Adipocyte (in vitro differentiated cells): ENCODE results near the gene ZNF521.
A peak's percentile ranks its signal among the peaks of the same experiment; 100 is the strongest.

Experiments
- DNase-seq: peaks from one replicate; pipeline ENCODE4 v3.0.0-alpha.2; 2015; ENCODE audit warnings: low read depth
- H3K27me3 ChIP-seq: replicated peaks from 2 replicates; pipeline ENCODE4 v1.7.0; 2013; ENCODE audit warnings: mild to moderate bottlenecking, low read length, moderate library complexity; ENCODE audit not compliant: control insufficient read depth, insufficient read depth
- H3K36me3 ChIP-seq: 2 replicates; pipeline ENCODE4 v1.7.0; 2013; ENCODE audit warnings: low read length, mild to moderate bottlenecking, moderate library complexity; ENCODE audit not compliant: control insufficient read depth, insufficient read depth, severe bottlenecking
- H3K4me1 ChIP-seq: 2 replicates; pipeline ENCODE4 v1.7.0; 2013; ENCODE audit warnings: mild to moderate bottlenecking, low read length, moderate library complexity; ENCODE audit not compliant: control insufficient read depth, insufficient read depth
- H3K4me3 ChIP-seq: 2 replicates; pipeline ENCODE4 v1.7.0; 2013; ENCODE audit warnings: mild to moderate bottlenecking, low read length, moderate library complexity
- H3K9ac ChIP-seq: 2 replicates; pipeline ENCODE4 v1.7.0; 2013; ENCODE audit warnings: mild to moderate bottlenecking, low read length, moderate library complexity
- H3K9me3 ChIP-seq: 2 replicates; pipeline ENCODE4 v1.7.0; 2013; ENCODE audit warnings: mild to moderate bottlenecking, low read length, moderate library complexity; ENCODE audit not compliant: control insufficient read depth

The ZNF521 gene

GRCh38 chr18:25334588-25334987 is 17.4 kb downstream of the ZNF521 start:
- DNase-seq, result no peak
- no peak overlapping the region for H3K4me3 ChIP-seq
- H3K36me3 ChIP-seq, result no peaks in the 10 kb centered on the region
- H3K9ac ChIP-seq, result no peak overlapping the region
- peaks cover 18% of the 10 kb centered on the region for H3K4me1 ChIP-seq
- no peaks in the 10 kb centered on the region for H3K9me3 ChIP-seq
- H3K27me3 ChIP-seq, result no peaks in the 10 kb centered on the region

GRCh38 chr18:25332002-25332401 is 20.0 kb downstream of the ZNF521 start:
- H3K27me3 ChIP-seq, result no peaks in the 10 kb centered on the region
- peak overlapping the region; percentile 37 for H3K9ac ChIP-seq
- H3K36me3 ChIP-seq, result no peaks in the 10 kb centered on the region
- no peaks in the 10 kb centered on the region for H3K9me3 ChIP-seq
- peak overlapping the region; percentile 61 for H3K4me3 ChIP-seq
- H3K4me1 ChIP-seq, result peaks cover 31% of the 10 kb centered on the region
- peak; percentile 24 for DNase-seq

- H3K36me3 ChIP-seq, result no peaks in the 10 kb centered on the region
- peaks cover 44% of the 10 kb centered on the region for H3K4me1 ChIP-seq
- no peak overlapping the region for H3K4me3 ChIP-seq
- H3K27me3 ChIP-seq, result no peaks in the 10 kb centered on the region
- H3K9ac ChIP-seq, result no peak overlapping the region
- no peaks in the 10 kb centered on the region for H3K9me3 ChIP-seq
- DNase-seq, result no peak
Measured at GRCh38 chr18:25329783-25330182, 22.2 kb downstream of the ZNF521 start.

- H3K4me3 ChIP-seq, result peak overlapping the region; percentile 66
- no peak for DNase-seq
- no peaks in the 10 kb centered on the region for H3K36me3 ChIP-seq
- no peaks in the 10 kb centered on the region for H3K9me3 ChIP-seq
- peaks cover 53% of the 10 kb centered on the region for H3K4me1 ChIP-seq
- peak overlapping the region; percentile 6 for H3K9ac ChIP-seq
- H3K27me3 ChIP-seq, result no peaks in the 10 kb centered on the region
Measured at GRCh38 chr18:25327584-25327983, 24.4 kb downstream of the ZNF521 start.

- peak overlapping the region; percentile 66 for H3K4me3 ChIP-seq
Measured at GRCh38 chr18:25326361-25326952, 25.5 kb downstream of the ZNF521 start.

GRCh38 chr18:25322806-25323205 is 29.2 kb downstream of the ZNF521 start:
- Histone ChIP-seq H3K4me3 (no peak overlapping the region), H3K4me1 (peaks cover 30% of the 10 kb centered on the region), H3K27me3 (no peaks in the 10 kb centered on the region), H3K9me3 (no peaks in the 10 kb centered on the region), H3K36me3 (peaks cover 6% of the 10 kb centered on the region), H3K9ac (no peak overlapping the region)
- DNase-seq, result no peak

More at GRCh38 chr18:25326361-25326952, 25.5 kb downstream of the ZNF521 start:
- DNase-seq, result peak; percentile 20
- Histone ChIP-seq H3K9ac (no peak overlapping the region), H3K4me1 (peaks cover 45% of the 10 kb centered on the region), H3K27me3 (no peaks in the 10 kb centered on the region), H3K9me3 (no peaks in the 10 kb centered on the region), H3K36me3 (no peaks in the 10 kb centered on the region)

GRCh38 chr18:25316381-25317018 is 35.5 kb downstream of the ZNF521 start:
- Histone ChIP-seq H3K9me3 (no peaks in the 10 kb centered on the region), H3K36me3 (peaks cover 6% of the 10 kb centered on the region), H3K9ac (no peak overlapping the region), H3K4me1 (peaks cover 12% of the 10 kb centered on the region), H3K27me3 (no peaks in the 10 kb centered on the region), H3K4me3 (no peak overlapping the region)
- DNase-seq, result no peak

- DNase-seq, result no peak
- H3K4me3 ChIP-seq, result no peak overlapping the region
- peak overlapping the region; percentile 33 for H3K9ac ChIP-seq
- H3K27me3 ChIP-seq, result no peaks in the 10 kb centered on the region
- H3K36me3 ChIP-seq, result no peaks in the 10 kb centered on the region
- H3K4me1 ChIP-seq, result peaks cover 16% of the 10 kb centered on the region
- H3K9me3 ChIP-seq, result no peaks in the 10 kb centered on the region
Measured at GRCh38 chr18:25314838-25315190, 37.2 kb downstream of the ZNF521 start.

GRCh38 chr18:25314151-25314837 is 37.7 kb downstream of the ZNF521 start:
- H3K9me3 ChIP-seq, result no peaks in the 10 kb centered on the region
- peaks cover 16% of the 10 kb centered on the region for H3K4me1 ChIP-seq
- peak overlapping the region; percentile 33 for H3K9ac ChIP-seq
- H3K4me3 ChIP-seq, result peak overlapping the region; percentile 24
- DNase-seq, result no peak
- H3K27me3 ChIP-seq, result no peaks in the 10 kb centered on the region
- H3K36me3 ChIP-seq, result no peaks in the 10 kb centered on the region

GRCh38 chr18:25313268-25313667 is 38.7 kb downstream of the ZNF521 start:
- DNase-seq, result no peak
- no peaks in the 10 kb centered on the region for H3K36me3 ChIP-seq
- peaks cover 16% of the 10 kb centered on the region for H3K4me1 ChIP-seq

GRCh38 chr18:25310045-25310444 is 41.9 kb downstream of the ZNF521 start:
- no peak for DNase-seq
- Histone ChIP-seq H3K9ac (no peak overlapping the region), H3K9me3 (no peaks in the 10 kb centered on the region), H3K27me3 (no peaks in the 10 kb centered on the region), H3K36me3 (no peaks in the 10 kb centered on the region), H3K4me3 (no peak overlapping the region), H3K4me1 (peaks cover 26% of the 10 kb centered on the region)

More at GRCh38 chr18:25313268-25313667, 38.7 kb downstream of the ZNF521 start:
- Histone ChIP-seq H3K9ac (no peak overlapping the region), H3K4me3 (no peak overlapping the region), H3K9me3 (no peaks in the 10 kb centered on the region), H3K27me3 (no peaks in the 10 kb centered on the region)
